DOHH2 (cell line): Measurements from ENCODE around the gene AFF1.

Source experiments
- H3F3A ChIP-seq: fragments of 200-600 bp; sonication (generic), shearing (Covaris generic); 2 replicates; pipeline ENCODE4 v1.6.0; 2016; ENCODE audit warnings: antibody characterized with exemption, mild to moderate bottlenecking; ENCODE audit not compliant: control insufficient read depth, insufficient read depth
- H3K27ac ChIP-seq: fragments of 200-600 bp; sonication (generic); 2 replicates; pipeline ENCODE4 v1.5.1; 2014; ENCODE audit warnings: low read depth, mild to moderate bottlenecking, low read length, moderate library complexity
- H3K27me3 ChIP-seq: fragments of 200-600 bp; sonication (generic); 2 replicates; pipeline ENCODE4 v1.6.1; 2014; ENCODE audit warnings: mild to moderate bottlenecking, low read length, mixed read lengths; ENCODE audit not compliant: control insufficient read depth
- H3K36me3 ChIP-seq: fragments of 200-600 bp; sonication (generic); 2 replicates; pipeline ENCODE4 v1.6.1; 2014; ENCODE audit warnings: mild to moderate bottlenecking, low read length, moderate library complexity, mixed read lengths; ENCODE audit not compliant: control insufficient read depth
- H3K4me1 ChIP-seq: fragments of 200-600 bp; sonication (generic); 2 replicates; pipeline ENCODE4 v1.6.1; 2014; ENCODE audit warnings: mild to moderate bottlenecking, low read length, mixed read lengths; ENCODE audit not compliant: control insufficient read depth
- H3K4me2 ChIP-seq: fragments of 200-600 bp; sonication (generic); 2 replicates; pipeline ENCODE4 v1.6.0; 2014; ENCODE audit warnings: mild to moderate bottlenecking, low read length, moderate library complexity
- H3K4me3 ChIP-seq: fragments of 200-600 bp; sonication (generic); 2 replicates; pipeline ENCODE4 v1.5.1; 2014; ENCODE audit warnings: mild to moderate bottlenecking, low read length, mixed read lengths
- H3K79me2 ChIP-seq: fragments of 200-600 bp; sonication (generic); 2 replicates; pipeline ENCODE4 v1.6.1; 2014; ENCODE audit warnings: mild to moderate bottlenecking, low read length, mixed read lengths; ENCODE audit not compliant: control insufficient read depth
- H3K9me2 ChIP-seq: fragments of 200-600 bp; sonication (generic); replicated peaks from 2 replicates; pipeline ENCODE4 v1.6.1; 2014; ENCODE audit warnings: mild to moderate bottlenecking, low read length, mixed read lengths; ENCODE audit not compliant: control insufficient read depth
- H3K9me3 ChIP-seq: fragments of 200-600 bp; sonication (generic); 2 replicates; pipeline ENCODE4 v1.6.1; 2014; ENCODE audit warnings: antibody characterized with exemption, low read length, mixed read lengths; ENCODE audit not compliant: control insufficient read depth, insufficient read depth
- H4K20me1 ChIP-seq: fragments of 200-600 bp; sonication (generic); 2 replicates; pipeline ENCODE4 v1.6.0; 2014; ENCODE audit warnings: low read depth, mild to moderate bottlenecking, antibody characterized with exemption, low read length, moderate library complexity; ENCODE audit not compliant: control insufficient read depth, insufficient read depth
- EZH2phosphoT487 ChIP-seq: fragments of 200-600 bp; sonication (generic); IDR thresholded peaks from 2 replicates; pipeline ENCODE4 v1.6.1; 2017; ENCODE audit warnings: borderline replicate concordance, mild to moderate bottlenecking, antibody characterized with exemption, low read length, moderate library complexity, mixed read lengths
- TF ChIP-seq, protein P1 (sequence below): fragments of 200-600 bp; sonication (generic); IDR thresholded peaks from one replicate; pipeline ENCODE4 v1.5.1; 2014; ENCODE audit warnings: antibody characterized with exemption, mild to moderate bottlenecking, low read depth, low read length; ENCODE audit not compliant: poor library complexity, severe bottlenecking

The AFF1 gene

DNA sequence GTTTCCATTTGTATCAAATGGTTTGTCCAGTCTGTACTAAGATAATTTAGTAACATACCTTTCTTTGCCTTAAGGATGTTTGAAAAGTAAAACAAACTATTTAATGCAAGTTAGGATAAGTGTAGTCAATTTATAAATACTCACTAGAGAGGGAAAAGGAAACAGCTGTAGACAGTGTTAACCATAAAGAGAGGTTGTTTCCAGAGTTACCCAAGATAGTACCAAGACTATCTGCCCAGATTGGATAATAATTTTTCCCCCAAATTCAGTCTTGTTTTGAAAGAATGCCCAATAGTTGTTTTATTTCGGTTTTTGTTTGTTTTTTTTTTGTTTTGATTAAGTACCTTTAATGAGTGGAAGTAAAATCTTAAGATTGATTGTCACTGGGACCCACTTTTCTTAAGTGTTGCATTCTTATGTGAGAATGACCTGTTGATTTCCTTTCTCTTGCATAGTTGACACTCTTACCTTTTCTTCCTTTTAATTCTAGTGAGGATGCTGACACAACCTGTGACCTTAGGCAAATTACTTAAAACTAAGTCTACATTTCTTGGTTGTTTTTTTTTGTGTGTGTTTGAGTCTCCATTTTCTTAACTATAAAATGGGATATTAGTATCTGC is 12.8 kb downstream of the AFF1 start:
- Histone ChIP-seq H3K36me3 (no peaks in the 10 kb centered on the region), H3K9me3 (no peaks in the 10 kb centered on the region), H3K4me2 (peak overlapping the region; percentile 42), H4K20me1 (no peaks in the 10 kb centered on the region), H3K4me1 (peaks cover 83% of the 10 kb centered on the region), H3K27ac (peak overlapping the region; percentile 22), H3K9me2 (no peaks in the 10 kb centered on the region), H3K79me2 (peaks cover 26% of the 10 kb centered on the region), H3F3A (0 out of 2 replicates have a peak, but pooled peaks cover 2% of the 10 kb centered on the region), H3K4me3 (peak overlapping the region; percentile 13), H3K27me3 (no peaks in the 10 kb centered on the region)
- TF ChIP-seq, protein P1, sequence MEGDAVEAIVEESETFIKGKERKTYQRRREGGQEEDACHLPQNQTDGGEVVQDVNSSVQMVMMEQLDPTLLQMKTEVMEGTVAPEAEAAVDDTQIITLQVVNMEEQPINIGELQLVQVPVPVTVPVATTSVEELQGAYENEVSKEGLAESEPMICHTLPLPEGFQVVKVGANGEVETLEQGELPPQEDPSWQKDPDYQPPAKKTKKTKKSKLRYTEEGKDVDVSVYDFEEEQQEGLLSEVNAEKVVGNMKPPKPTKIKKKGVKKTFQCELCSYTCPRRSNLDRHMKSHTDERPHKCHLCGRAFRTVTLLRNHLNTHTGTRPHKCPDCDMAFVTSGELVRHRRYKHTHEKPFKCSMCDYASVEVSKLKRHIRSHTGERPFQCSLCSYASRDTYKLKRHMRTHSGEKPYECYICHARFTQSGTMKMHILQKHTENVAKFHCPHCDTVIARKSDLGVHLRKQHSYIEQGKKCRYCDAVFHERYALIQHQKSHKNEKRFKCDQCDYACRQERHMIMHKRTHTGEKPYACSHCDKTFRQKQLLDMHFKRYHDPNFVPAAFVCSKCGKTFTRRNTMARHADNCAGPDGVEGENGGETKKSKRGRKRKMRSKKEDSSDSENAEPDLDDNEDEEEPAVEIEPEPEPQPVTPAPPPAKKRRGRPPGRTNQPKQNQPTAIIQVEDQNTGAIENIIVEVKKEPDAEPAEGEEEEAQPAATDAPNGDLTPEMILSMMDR: no peak
- no peak for TF ChIP-seq EZH2phosphoT487

DNA sequence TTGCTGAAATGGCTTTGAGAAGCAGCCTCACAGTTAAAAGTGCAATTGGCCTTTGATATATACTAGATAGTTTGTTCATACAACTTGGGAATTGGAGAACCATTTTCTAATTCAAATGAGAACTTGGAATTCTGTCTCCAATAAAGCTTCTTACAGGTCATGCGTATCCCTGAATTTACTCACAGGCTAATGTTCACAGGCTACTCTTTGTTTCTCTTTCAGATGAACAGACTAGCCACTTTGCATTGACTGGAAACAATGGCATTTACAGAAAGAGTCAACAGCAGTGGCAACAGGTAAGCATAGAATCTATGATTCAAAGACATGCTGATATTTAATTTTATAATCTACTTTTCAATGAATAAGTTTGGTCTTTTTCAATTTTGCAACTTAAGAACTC is 13.5 kb downstream of the AFF1 start:
- H3K4me1 ChIP-seq: peaks cover 76% of the 10 kb centered on the region
- no peaks in the 10 kb centered on the region for H3K9me2 ChIP-seq
- no peaks in the 10 kb centered on the region for H3K9me3 ChIP-seq
- H3K79me2 ChIP-seq: peaks cover 20% of the 10 kb centered on the region
- 0 out of 2 replicates have a peak, but pooled peaks cover 5% of the 10 kb centered on the region for H3F3A ChIP-seq
- H3K4me3 ChIP-seq: peak overlapping the region; percentile 13
- H3K4me2 ChIP-seq: peak overlapping the region; percentile 42
- H3K36me3 ChIP-seq: no peaks in the 10 kb centered on the region
- H3K27me3 ChIP-seq: no peaks in the 10 kb centered on the region
- 0 out of 2 replicates have a peak overlapping the region, but pooled peaks have one; percentile 5 for H3K27ac ChIP-seq
- TF ChIP-seq, protein P1: no peak
- TF ChIP-seq EZH2phosphoT487: no peak
- H4K20me1 ChIP-seq: no peaks in the 10 kb centered on the region

DNA sequence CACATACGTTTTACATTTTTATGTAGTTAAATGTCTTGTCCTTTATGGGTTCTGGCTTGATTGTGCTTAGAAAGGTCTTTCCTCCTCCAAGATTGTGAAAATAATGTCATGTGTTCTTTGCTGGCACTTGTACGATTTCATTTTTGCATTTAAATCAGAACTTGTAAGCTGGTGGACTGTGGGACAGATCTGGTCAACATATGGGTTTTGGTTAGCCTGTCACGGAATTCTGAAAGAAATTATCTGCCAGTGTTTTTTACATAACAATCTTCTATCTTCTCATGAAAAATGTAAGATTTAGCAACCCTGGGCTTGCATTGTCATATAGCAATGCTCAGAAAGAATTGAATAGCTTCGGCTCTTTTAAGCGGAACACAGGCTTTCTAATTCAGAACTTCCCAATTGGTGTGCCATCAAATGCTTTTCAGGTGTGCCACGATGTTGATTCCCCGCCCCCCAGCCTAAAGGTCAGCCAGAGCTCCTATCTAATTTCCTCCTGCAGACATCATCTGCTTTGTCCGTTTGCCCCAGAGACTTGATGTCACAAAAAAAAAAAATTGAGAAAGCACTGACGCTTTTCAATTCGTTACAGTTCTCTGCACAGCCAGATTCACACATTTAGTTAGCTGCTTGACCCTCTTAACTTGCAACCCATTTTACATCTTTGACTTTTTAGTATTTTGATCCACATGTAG is 16.2 kb downstream of the AFF1 start:
- Histone ChIP-seq H3K4me1 (peaks cover 72% of the 10 kb centered on the region), H3K27ac (no peak overlapping the region), H3K4me2 (peak overlapping the region; percentile 61)

DNA sequence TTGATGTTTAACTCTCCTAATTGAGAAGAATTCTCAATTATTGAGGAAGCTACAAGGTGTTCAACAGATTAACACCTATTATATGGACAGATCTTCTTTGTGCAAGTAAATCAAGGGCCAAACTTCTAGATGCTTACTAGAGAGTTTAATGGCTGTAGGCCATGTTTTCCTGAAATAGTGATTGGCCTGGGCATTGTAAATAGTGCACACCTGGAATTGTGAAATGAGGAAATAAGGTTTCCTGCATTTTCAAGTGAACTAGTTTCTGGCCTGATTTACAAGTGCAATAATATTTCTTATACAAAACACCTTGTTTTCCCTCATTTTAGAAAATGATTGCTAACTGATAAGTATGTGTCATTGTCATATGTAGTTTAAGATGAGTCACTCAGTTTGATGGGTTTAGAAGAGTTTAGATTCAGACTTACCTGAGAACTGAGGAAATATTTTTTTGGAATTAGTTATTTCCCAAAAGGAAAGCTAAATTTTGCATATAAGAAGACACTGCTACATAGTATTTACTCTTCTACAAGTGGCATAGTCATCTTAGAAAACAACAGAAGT is 21.2 kb downstream of the AFF1 start:
- H4K20me1 ChIP-seq: no peaks in the 10 kb centered on the region
- peaks cover 85% of the 10 kb centered on the region for H3K4me1 ChIP-seq
- H3K27me3 ChIP-seq: no peaks in the 10 kb centered on the region
- H3F3A ChIP-seq: peaks cover 14% of the 10 kb centered on the region
- H3K4me3 ChIP-seq: peak overlapping the region; percentile 2; the same call in 1 of the 2 replicates
- H3K36me3 ChIP-seq: peaks cover 13% of the 10 kb centered on the region
- no peak overlapping the region for H3K27ac ChIP-seq
- TF ChIP-seq EZH2phosphoT487: no peak
- TF ChIP-seq, protein P1: no peak
- no peaks in the 10 kb centered on the region for H3K9me3 ChIP-seq
- no peaks in the 10 kb centered on the region for H3K9me2 ChIP-seq
- peaks cover 9% of the 10 kb centered on the region; the same call in 1 of the 2 replicates for H3K79me2 ChIP-seq
- peak overlapping the region; percentile 28 for H3K4me2 ChIP-seq

More for the DNA sequence above, 16.2 kb downstream of the AFF1 start:
- Histone ChIP-seq H3K36me3 (no peaks in the 10 kb centered on the region), H3F3A (peaks cover 10% of the 10 kb centered on the region), H4K20me1 (no peaks in the 10 kb centered on the region), H3K9me3 (no peaks in the 10 kb centered on the region), H3K27me3 (no peaks in the 10 kb centered on the region), H3K9me2 (no peaks in the 10 kb centered on the region), H3K79me2 (peaks cover 11% of the 10 kb centered on the region), H3K4me3 (peak overlapping the region; percentile 41)
- TF ChIP-seq EZH2phosphoT487: no peak
